GM18909 (cell line): Measurements from ENCODE around the gene FANCD2.
A peak's percentile ranks its signal among the peaks of the same experiment; 100 is the strongest.
"Not testable (repeated sequence)": the region's sequence is repeated elsewhere in the genome, so short reads cannot be mapped to it uniquely, and the experiment has no call there.

ENCODE experiments used
- ATAC-seq: cut with Tn5 transposase; IDR thresholded peaks from one replicate; pipeline ENCODE4 v1.9.1; 2021; ENCODE audit warnings: mild to moderate bottlenecking; ENCODE audit not compliant: unreplicated experiment, poor library complexity

The FANCD2 gene

DNA sequence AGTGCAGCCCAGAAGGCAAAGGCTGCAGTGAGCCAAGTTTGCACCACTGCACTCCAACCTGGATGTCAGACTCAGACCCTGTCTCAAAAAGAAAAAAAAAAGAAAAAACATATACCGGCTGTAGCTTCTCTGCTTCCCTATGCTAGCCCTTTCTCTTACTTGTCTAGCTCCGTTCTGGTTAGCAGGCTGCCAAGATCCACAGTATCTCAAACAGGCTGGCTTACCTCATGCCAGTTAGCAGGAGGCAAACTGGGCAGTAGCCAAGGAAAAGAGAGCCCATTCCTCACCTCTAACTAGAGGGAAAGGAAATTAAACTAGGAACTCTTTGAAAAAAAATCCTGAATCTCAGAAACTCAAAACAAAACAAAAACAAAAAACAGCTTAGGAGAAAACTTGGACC lies 65.2 kb downstream of the FANCD2 start:
- not testable (repeated sequence) for ATAC-seq

DNA sequence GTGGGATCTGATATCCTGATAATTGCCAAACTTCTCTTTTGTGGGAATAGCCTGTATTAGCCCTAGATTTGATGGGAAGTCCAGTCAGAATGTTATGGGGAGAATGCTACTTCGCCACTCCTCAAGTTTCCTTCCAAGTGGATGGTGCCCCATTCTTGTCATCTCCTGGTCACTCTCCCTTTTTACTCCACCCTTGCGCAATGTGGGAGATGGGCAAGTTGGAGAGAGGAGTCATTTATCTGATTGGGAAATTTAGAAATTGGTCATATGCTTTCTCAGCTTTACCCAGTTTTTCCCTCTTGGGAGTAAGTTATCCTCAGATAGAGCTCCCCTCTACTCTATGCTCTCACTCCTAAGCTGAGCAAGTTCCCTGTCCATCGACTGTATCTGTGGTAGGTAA lies 67.4 kb downstream of the FANCD2 start:
- no peak for ATAC-seq

DNA sequence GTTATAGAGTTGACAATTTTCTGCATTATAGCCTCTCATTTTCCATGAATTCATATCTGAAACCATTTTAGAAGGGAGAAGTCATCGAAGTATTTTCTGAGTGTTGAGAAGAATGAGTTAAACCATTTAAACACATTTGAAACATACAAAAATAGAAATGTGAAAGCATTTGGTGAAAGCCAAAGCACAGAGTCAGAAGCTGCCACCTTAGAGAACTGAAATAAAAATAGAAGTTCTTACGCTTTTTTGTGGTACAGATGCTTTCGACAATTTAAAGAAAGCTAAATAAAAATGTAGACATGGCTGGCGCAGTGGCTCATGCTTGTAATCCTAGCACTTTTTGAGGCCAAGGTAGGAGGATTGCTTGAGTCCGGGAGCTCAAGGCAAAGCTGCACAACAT lies 72.8 kb downstream of the FANCD2 start:
- no peak for ATAC-seq

- ATAC-seq = no peak
Measured at GRCh38 chr3:10106919-10107318, 80.7 kb downstream of the FANCD2 start.

GRCh38 chr3:10108091-10108490 lies 81.9 kb downstream of the FANCD2 start, which contains the start of gene FANCD2OS:
Gene FANCD2OS, minus strand, starts transcription at chr3:10108255. Its CDS starts 3,481 bp downstream, at chr3:10104774.
- no peak for ATAC-seq

DNA sequence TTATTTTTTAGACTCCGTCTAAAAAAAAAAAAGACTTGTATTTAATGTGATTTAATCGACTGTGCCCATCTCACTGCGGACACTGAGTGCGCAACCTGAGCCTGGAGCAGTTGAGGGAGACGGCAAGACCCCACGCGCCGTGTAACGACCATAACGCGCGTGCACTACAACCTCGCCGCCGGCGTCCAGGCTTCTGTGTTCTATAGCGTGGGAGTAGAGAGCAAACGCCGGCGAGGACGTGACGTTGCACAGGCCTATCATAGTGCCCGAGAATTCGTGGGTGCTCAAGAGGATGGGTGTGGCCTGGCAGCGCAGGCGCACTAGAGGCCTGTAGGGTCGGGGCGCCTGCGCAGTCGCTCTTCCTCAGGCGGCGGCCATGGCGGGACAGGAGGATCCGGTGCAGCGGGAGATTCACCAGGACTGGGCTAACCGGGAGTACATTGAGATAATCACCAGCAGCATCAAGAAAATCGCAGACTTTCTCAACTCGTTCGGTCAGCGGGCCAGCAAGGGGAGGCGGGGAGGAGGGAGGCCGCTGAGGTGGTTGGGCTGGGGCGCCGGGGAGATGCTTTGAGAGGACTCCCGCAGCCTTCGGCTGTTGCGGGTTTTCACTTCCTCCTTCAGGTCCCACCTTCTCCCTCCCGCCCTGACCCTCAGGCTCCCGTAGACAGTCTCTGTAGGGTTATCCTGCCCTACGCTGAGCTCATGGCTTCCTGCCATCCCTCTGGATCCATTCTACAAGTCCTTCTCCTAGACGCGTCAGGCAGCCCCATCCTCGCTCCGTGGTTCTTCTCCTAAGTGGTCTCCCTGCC lies 89.3 kb downstream of the FANCD2 start, which contains the start of gene BRK1:
Gene BRK1, plus strand, starts transcription at position 350 of the 812 bp plus-strand sequence. Its CDS starts 27 bp downstream, at position 377.
- ATAC-seq = peak; percentile 95

DNA sequence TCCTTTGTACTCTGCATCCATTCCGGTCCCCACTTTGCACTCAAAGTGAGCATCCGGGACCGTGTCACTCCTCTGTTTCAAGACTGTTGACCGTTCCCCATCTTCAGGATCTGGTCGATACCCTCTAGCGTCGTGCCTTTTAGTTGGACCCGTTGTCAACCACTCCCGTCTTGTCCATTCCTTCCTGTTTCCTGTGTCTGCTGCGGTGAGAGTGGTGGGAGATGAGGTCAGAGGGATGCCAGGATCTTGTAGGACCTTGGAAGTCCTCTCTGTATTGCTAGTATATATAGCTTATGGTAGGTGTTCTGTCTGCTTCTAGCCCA lies 89.9 kb downstream of the FANCD2 start:
- ATAC-seq = no peak

DNA sequence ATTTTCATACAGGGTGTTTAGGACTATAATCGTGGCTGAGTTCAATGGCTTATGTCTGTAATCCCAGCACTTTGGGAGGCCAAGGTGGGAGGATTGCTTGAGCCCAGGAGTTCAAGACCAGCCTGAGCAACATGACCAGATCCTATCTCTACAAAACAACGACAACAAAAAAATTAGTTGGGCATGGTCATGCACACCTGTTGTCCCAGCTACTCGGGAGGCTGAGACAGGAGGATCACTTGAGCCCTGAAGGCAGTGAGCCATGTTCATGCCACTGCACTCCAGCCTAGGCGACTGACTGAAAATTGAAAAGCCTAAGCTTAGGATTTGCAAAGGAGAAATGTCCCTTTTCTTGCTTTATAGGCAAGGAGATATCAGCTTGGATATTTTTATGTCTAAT lies 90.7 kb downstream of the FANCD2 start:
- ATAC-seq = no peak

- no peak for ATAC-seq
Measured at GRCh38 chr3:10119376-10119775, 93.1 kb downstream of the FANCD2 start.

GRCh38 chr3:10121064-10121463 lies 94.8 kb downstream of the FANCD2 start:
- no peak for ATAC-seq

GRCh38 chr3:10122724-10123123 lies 96.5 kb downstream of the FANCD2 start:
- no peak for ATAC-seq

DNA sequence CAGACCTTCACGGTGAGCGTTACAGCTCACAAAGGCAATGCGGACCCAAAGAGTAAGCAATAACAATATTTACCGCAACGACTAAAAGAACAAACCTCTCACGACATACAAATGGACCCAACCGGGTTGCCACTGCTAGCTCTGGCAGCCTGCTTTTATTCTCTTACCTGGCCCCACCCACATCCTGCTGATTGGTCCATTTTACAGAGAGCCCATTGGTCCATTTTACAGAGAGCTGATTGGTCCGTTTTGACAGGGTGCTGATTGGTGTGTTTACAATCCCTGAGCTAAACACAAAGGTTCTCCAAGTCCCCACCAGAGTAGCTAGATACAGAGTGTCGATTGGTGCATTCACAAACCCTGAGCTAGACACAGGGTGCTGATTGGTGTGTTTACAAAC lies 109.6 kb downstream of the FANCD2 start:
- ATAC-seq = not testable (repeated sequence)

DNA sequence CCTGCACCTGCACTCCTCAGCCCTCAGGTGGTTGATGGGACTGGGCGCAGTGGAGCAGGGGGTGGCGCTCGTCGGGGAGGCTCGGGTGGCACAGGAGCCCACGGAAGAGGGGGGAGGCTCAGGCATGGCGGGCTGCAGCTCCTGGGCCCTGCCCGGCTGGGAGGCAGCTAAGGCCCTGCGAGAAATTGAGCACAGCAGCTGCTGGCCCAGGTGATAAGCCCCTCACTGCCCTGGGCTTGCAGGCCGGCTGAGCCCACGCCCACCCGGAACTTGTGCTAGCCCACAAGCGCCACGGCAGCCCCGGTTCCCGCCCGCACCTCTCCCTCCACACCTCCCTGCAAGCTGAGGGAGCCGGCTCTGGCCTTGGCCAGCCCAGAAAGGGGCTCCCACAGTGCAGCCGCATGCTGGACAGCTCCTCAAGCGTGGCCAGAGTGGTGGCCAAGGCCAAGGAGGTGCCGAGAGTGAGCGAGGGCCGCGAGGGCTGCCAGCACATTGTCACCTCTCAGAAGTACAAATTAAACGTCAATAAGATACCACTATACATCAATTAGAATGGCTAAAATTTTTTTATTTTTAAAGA lies 110.3 kb downstream of the FANCD2 start:
- ATAC-seq = no peak

GRCh38 chr3:10137178-10137577 lies 110.9 kb downstream of the FANCD2 start:
- no peak for ATAC-seq

DNA sequence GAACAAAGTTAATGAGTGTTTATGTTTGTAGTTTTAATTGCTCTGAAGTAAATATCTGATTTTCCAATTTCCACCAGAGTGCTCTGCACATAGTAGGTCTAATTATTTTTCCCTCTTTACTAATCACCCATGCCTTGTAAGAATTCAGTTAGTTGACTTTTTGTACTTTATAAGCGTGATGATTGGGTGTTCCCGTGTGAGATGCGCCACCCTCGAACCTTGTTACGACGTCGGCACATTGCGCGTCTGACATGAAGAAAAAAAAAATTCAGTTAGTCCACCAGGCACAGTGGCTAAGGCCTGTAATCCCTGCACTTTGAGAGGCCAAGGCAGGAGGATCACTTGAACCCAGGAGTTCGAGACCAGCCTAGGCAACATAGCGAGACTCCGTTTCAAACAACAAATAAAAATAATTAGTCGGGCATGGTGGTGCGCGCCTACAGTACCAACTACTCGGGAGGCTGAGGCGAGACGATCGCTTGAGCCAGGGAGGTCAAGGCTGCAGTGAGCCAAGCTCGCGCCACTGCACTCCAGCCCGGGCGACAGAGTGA lies 114.8 kb downstream of the FANCD2 start:
- no peak for ATAC-seq

DNA sequence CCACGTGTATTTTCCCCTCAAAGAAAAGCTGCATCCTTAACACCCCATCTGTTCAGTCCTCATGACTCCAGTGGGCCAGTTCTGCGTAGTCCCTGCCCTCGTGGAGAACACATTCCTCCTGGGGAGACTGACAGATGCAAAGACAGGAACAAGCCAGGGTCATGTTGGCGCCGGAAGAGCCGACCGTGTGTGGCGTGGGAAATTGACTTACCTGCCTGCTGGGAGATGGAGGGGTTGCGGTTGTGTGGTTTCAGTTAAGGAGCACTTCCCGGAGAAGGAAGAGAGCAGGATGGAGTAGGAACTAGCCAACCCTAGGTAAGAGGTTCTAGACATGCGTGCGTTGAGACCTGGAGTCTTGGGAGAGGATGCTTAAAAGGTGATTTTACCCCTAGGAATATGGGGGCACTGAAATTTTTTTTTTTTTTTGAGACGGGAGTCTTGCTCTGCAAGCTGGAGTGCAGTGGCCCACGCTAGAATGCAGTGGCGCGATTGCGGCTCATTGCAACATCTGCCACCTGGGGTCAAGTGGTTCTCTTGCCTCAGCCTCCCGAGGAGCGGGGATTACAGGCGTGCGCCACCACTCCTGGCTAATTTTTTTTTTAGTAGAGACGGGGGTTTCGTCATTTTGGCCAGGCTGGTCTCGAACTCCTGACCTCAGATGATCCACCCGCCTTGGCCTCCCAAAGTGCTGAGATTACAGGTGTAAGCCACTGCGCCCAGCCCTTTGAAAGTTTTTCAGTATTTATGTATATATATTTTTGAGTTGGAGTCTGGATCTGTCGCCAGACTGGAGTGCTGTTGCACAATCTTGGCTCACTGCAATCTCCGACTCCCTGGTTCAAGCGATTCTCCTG lies 116.7 kb downstream of the FANCD2 start:
- ATAC-seq = no peak

- ATAC-seq = no peak
Measured at GRCh38 chr3:10145685-10146084, 119.4 kb downstream of the FANCD2 start.

DNA sequence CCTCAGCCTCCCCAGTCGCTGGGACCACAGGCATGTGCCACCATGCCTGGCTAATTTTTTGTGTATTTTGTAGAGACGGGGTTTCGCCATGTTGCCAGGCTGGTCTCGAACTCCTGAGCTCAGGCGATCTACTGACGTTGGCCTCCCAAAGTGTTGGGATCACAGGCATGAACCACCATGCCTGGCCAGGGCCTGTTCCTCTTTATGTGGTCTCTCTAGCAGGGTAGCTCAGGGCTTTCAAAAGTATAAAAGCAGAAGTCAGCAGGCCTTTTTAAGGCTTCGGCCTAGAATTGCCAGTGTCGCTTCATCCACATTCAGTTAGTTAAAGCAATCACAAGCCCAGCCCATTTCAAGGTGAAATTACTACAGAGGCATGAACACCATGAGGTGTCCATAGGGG lies 123.0 kb downstream of the FANCD2 start:
- no peak for ATAC-seq

- no peak for ATAC-seq
Measured at GRCh38 chr3:10150987-10151386, 124.8 kb downstream of the FANCD2 start.
